ENCODE results near the gene LRRC3B. TPM values are rescaled to one million over a fixed set of nuclear protein-coding genes. Genes with fewer than 3 reads are reported as not detected.
"Not testable (repeated sequence)": the region's sequence is repeated elsewhere in the genome, so short reads cannot be mapped to it uniquely, and the experiment has no call there.

The LRRC3B gene
- 14.1 TPM for polyA plus RNA-seq (ENCODE audit: insufficient read length)

- peak; percentile 47 for DNase-seq
These were observed at the start of gene LRRC3B for GRCh38 chr3:26622621-26623418. LRRC3B (plus strand) TSS chr3:26622772; CDS start chr3:26709673, 86,901 bp downstream.

- no peak for DNase-seq
These were observed 47.8 kb upstream of the LRRC3B start for GRCh38 chr3:26574766-26575165.

GRCh38 chr3:26579116-26579515 lies 43.5 kb upstream of the LRRC3B start:
- no peak for DNase-seq

- no peak for DNase-seq
These were observed 35.0 kb upstream of the LRRC3B start for GRCh38 chr3:26587571-26587970.

GRCh38 chr3:26588931-26589330 lies 33.6 kb upstream of the LRRC3B start:
- peak; percentile 60 for DNase-seq

GRCh38 chr3:26589678-26590077 lies 32.9 kb upstream of the LRRC3B start:
- DNase-seq, result no peak

- no peak for DNase-seq
These were observed 31.6 kb upstream of the LRRC3B start for GRCh38 chr3:26590919-26591484.

- DNase-seq, result peak; percentile 75
These were observed 30.6 kb upstream of the LRRC3B start for GRCh38 chr3:26591926-26592325.

- DNase-seq, result peak; percentile 43
These were observed 30.1 kb upstream of the LRRC3B start for GRCh38 chr3:26592451-26592850.

GRCh38 chr3:26596335-26596734 lies 26.2 kb upstream of the LRRC3B start:
- no peak for DNase-seq

- not testable (repeated sequence) for DNase-seq
These were observed 19.3 kb upstream of the LRRC3B start for GRCh38 chr3:26603311-26603710.

GRCh38 chr3:26603771-26604170 lies 18.8 kb upstream of the LRRC3B start:
- not testable (repeated sequence) for DNase-seq

GRCh38 chr3:26614006-26614685 lies 8.4 kb upstream of the LRRC3B start:
- DNase-seq, result peak; percentile 33

GRCh38 chr3:26621176-26621575 lies 1.4 kb upstream of the LRRC3B start:
- DNase-seq, result peak; percentile 32

GRCh38 chr3:26621906-26622620 lies 509 bp upstream of the LRRC3B start:
- DNase-seq, result peak; percentile 47

- DNase-seq, result peak; percentile 12
These were observed 1.0 kb downstream of the LRRC3B start for GRCh38 chr3:26623419-26624208.

- DNase-seq, result no peak
These were observed 1.7 kb downstream of the LRRC3B start for GRCh38 chr3:26624209-26624765.

GRCh38 chr3:26625187-26625586 lies 2.6 kb downstream of the LRRC3B start:
- DNase-seq, result no peak

GRCh38 chr3:26627080-26627479 lies 4.5 kb downstream of the LRRC3B start:
- DNase-seq, result no peak

- DNase-seq, result no peak
These were observed 6.3 kb downstream of the LRRC3B start for GRCh38 chr3:26628915-26629314.

GRCh38 chr3:26630669-26631389 lies 8.3 kb downstream of the LRRC3B start:
- DNase-seq, result no peak
